ENCODE data around the gene PURB. TPM values are rescaled to one million over a fixed set of nuclear protein-coding genes. Genes with fewer than 3 reads are reported as not detected.

The PURB gene
- total RNA-seq, 1 donor from 2014 or later = 23.9 TPM

DNA sequence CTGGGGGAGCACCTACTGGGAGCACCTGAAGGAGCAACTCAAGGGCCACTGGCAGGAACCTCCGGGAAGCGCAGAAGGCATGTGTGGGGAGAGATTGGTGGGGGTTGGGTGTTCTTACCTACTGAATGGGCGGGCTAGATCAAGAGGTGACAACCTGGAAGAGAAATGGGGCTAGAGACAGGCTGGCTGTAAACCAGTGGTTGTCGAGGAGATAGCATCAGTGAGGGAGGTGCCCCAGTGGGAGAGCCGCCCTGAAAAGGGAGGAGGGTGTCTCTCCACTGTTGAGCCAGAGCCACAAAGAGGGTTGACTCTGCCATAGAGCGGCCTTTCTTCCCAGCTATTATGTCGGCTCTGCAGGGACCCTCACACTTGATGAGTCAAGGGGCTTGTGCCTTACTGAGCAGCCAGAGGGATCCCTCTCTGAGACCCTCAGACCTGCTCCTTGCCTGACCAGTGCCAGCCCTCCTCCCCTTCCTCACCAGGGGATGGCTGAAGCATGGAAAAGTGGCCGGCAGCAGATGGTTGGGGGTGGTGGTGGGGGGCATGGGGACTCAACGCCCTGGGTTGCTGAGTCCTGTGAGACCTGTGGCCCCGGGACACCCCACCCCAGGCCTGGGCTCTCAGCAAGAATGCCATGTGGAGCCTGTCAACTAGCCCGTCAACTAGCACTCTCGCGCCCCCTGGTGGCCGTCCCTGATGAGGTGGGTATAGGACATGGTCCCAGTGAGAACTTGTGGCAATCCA, 36.4 kb upstream of the PURB start:
- H3K36me3 ChIP-seq = no peaks in the 10 kb centered on the region
- no peaks in the 10 kb centered on the region for H3K27me3 ChIP-seq (ENCODE audit: low read depth)
- TF ChIP-seq, protein P1, sequence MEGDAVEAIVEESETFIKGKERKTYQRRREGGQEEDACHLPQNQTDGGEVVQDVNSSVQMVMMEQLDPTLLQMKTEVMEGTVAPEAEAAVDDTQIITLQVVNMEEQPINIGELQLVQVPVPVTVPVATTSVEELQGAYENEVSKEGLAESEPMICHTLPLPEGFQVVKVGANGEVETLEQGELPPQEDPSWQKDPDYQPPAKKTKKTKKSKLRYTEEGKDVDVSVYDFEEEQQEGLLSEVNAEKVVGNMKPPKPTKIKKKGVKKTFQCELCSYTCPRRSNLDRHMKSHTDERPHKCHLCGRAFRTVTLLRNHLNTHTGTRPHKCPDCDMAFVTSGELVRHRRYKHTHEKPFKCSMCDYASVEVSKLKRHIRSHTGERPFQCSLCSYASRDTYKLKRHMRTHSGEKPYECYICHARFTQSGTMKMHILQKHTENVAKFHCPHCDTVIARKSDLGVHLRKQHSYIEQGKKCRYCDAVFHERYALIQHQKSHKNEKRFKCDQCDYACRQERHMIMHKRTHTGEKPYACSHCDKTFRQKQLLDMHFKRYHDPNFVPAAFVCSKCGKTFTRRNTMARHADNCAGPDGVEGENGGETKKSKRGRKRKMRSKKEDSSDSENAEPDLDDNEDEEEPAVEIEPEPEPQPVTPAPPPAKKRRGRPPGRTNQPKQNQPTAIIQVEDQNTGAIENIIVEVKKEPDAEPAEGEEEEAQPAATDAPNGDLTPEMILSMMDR (IDR thresholded peaks at IDR 0.05) = peak; percentile 94
- intact Hi-C loops (cut with DNase I) = loop anchor here (5.0 kb wide), 1 partner anchor 64 kb away; no protein-coding TSS in a partner anchor
- H3K4me3 ChIP-seq = no peak overlapping the region
- peaks cover 7% of the 10 kb centered on the region for H3K4me1 ChIP-seq
- ATAC-seq = peak; percentile 97 to 98
- peak; percentile 95 for DNase-seq
- H3K9me3 ChIP-seq = no peaks in the 10 kb centered on the region
- H3K27ac ChIP-seq = no peak overlapping the region

GRCh38 chr7:44920119-44920518, 34.8 kb upstream of the PURB start:
- no peak overlapping the region for H3K4me3 ChIP-seq
- H3K27ac ChIP-seq = no peak overlapping the region
- intact Hi-C loops (cut with DNase I) = loop anchor here (5.0 kb wide), 1 partner anchor 63 kb away; no protein-coding TSS in a partner anchor
- TF ChIP-seq, protein P1 (IDR thresholded peaks at IDR 0.05) = no peak
- no peak for ATAC-seq
- no peaks in the 10 kb centered on the region for H3K36me3 ChIP-seq
- H3K4me1 ChIP-seq = peaks cover 7% of the 10 kb centered on the region
- no peak for DNase-seq
- no peaks in the 10 kb centered on the region for H3K9me3 ChIP-seq
- H3K27me3 ChIP-seq (ENCODE audit: low read depth) = no peaks in the 10 kb centered on the region

DNA sequence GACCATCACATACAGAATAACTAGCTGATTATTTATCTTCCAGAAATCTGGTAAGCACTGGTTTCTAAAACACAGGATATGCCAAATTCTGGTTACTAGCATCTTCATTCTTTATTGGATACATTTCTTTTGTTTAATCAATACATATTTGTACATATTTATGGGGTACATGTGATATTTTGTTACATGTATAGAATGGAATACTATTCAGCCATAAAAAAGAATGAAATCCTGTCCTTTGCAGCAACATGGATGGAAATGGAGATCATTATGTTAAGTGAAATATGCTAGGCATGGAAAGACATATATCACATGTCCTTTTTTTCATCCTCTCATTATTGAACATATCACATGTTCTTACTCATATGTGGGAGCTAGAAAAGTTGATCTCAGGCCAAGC, 32.7 kb upstream of the PURB start:
- Histone ChIP-seq H3K4me1 (peaks cover 7% of the 10 kb centered on the region), H3K36me3 (no peaks in the 10 kb centered on the region), H3K9me3 (no peaks in the 10 kb centered on the region), H3K27me3 (ENCODE audit: low read depth) (no peaks in the 10 kb centered on the region), H3K27ac (no peak overlapping the region), H3K4me3 (no peak overlapping the region)
- ATAC-seq (no peak), DNase-seq (no peak)
- TF ChIP-seq, protein P1 (IDR thresholded peaks at IDR 0.05) = no peak
- intact Hi-C loops (cut with DNase I) = no loop called here

- H3K36me3 ChIP-seq = no peaks in the 10 kb centered on the region
- H3K4me3 ChIP-seq = no peak overlapping the region
- H3K27ac ChIP-seq = no peak overlapping the region
- intact Hi-C loops (cut with DNase I) = no loop called here
- H3K27me3 ChIP-seq (ENCODE audit: low read depth) = no peaks in the 10 kb centered on the region
- H3K4me1 ChIP-seq = peaks cover 7% of the 10 kb centered on the region
- TF ChIP-seq, protein P1 (IDR thresholded peaks at IDR 0.05) = no peak
- no peaks in the 10 kb centered on the region for H3K9me3 ChIP-seq
- ATAC-seq (no peak), DNase-seq (no peak)
Observed at GRCh38 chr7:44917465-44917864, 32.1 kb upstream of the PURB start.

DNA sequence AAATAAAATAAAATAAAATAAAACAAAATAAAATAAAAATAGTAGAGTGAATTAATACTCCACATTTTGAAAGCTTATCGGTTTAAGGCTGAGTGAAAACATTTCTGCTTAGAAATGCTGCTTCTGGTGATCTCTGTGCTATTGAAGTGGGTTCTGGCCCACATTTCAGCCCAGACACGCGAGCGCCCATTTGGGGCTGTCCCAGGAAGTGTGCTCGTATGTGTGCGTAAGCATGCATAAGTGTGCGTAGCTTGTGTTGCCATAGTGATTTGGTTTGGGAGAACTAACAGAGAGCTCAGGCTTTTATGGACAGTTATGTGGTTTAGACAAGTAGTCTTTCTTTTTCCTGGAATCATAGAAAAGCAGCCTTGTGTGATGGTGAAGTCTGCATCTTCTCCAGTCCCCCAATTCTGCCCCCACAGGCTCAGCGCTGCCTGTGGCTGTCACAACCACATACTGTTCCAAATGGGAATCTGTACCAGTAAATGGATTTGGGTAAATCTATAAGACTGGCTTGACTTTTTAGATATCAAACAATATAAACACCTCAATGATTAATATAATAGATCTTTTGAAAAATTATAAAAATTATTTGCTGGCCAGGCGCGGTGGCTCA, 29.8 kb upstream of the PURB start:
- Histone ChIP-seq H3K27ac (no peak overlapping the region), H3K9me3 (no peaks in the 10 kb centered on the region), H3K27me3 (ENCODE audit: low read depth) (no peaks in the 10 kb centered on the region), H3K4me3 (no peak overlapping the region), H3K36me3 (no peaks in the 10 kb centered on the region), H3K4me1 (peaks cover 6% of the 10 kb centered on the region)
- TF ChIP-seq, protein P1 (IDR thresholded peaks at IDR 0.05) = no peak
- no peak for DNase-seq
- ATAC-seq = peak in 1 of 2 donors; percentile 82
- intact Hi-C loops (cut with DNase I) = no loop called here
